Mesenchymal stem cell (in vitro differentiated cells and primary cell): ENCODE measurements around the gene CUBN.

Experiments used
- DNase-seq: peaks from one replicate; pipeline ENCODE4 v3.0.0-alpha.2; 2013
- H2AFZ ChIP-seq: one replicate; pipeline ENCODE4 v1.6.1; 2013; ENCODE audit warnings: low read depth, mild to moderate bottlenecking, control low read depth, inconsistent platforms, low read length, moderate library complexity
- H2AK5ac ChIP-seq: 2 replicates; pipeline ENCODE4 v1.6.1; 2013; ENCODE audit warnings: low read length, moderate library complexity, mild to moderate bottlenecking, inconsistent platforms; ENCODE audit not compliant: severe bottlenecking
- H2BK120ac ChIP-seq: one replicate; pipeline ENCODE4 v1.6.1; 2013; ENCODE audit warnings: low read depth, mild to moderate bottlenecking, inconsistent platforms, low read length, moderate library complexity
- H2BK12ac ChIP-seq, 2 experiments: one replicate each; pipeline ENCODE4 v1.6.1; 2013; ENCODE audit warnings: inconsistent platforms in 2 of 2, low read length in 2 of 2, mild to moderate bottlenecking in 2 of 2, moderate library complexity in 2 of 2, control low read depth in 1 of 2
- H2BK15ac ChIP-seq: one replicate; pipeline ENCODE4 v1.6.1; 2013; ENCODE audit warnings: mild to moderate bottlenecking, low read depth, inconsistent platforms; ENCODE audit not compliant: poor library complexity, severe bottlenecking
- H2BK5ac ChIP-seq: 2 replicates; pipeline ENCODE4 v1.6.1; 2013; ENCODE audit warnings: low read depth, mild to moderate bottlenecking, low read length, control low read depth, inconsistent platforms; ENCODE audit not compliant: poor library complexity, severe bottlenecking
- H3K14ac ChIP-seq, 2 experiments: one replicate each; pipeline ENCODE4 v1.6.1; 2013; ENCODE audit warnings: inconsistent platforms in 2 of 2, low read length in 2 of 2, control low read depth in 1 of 2, mild to moderate bottlenecking in 1 of 2, moderate library complexity in 1 of 2
- H3K18ac ChIP-seq, 2 experiments: one replicate each; pipeline ENCODE4 v1.6.1; 2013; ENCODE audit warnings: inconsistent platforms in 2 of 2, low read length in 2 of 2, control low read depth in 1 of 2, low read depth in 1 of 2, mild to moderate bottlenecking in 1 of 2
- H3K23ac ChIP-seq, 2 experiments: one replicate each; pipeline ENCODE4 v1.6.1; 2013; ENCODE audit warnings: inconsistent platforms in 2 of 2, low read length in 2 of 2, mild to moderate bottlenecking in 2 of 2, moderate library complexity in 2 of 2, control low read depth in 1 of 2
- H3K27ac ChIP-seq: 2 replicates; pipeline ENCODE4 v1.5.1; 2013; ENCODE audit warnings: mild to moderate bottlenecking, moderate library complexity, low read length, control low read depth, inconsistent platforms; ENCODE audit not compliant: poor library complexity, severe bottlenecking
- H3K27me3 ChIP-seq, 2 experiments: 2 replicates each; pipeline versions ENCODE4 v1.6.1 to v1.7.0; 2013; ENCODE audit warnings: low read length in 2 of 2, mild to moderate bottlenecking in 2 of 2, moderate library complexity in 2 of 2, control low read depth in 1 of 2, inconsistent platforms in 1 of 2; ENCODE audit not compliant: control insufficient read depth in 1 of 2, insufficient read depth in 1 of 2
- H3K36me3 ChIP-seq, 2 experiments: 2 replicates each; pipeline versions ENCODE4 v1.6.1 to v1.7.0; 2013; ENCODE audit warnings: low read length in 2 of 2, control low read depth in 1 of 2, inconsistent platforms in 1 of 2, low read depth in 1 of 2, mild to moderate bottlenecking in 1 of 2; ENCODE audit not compliant: insufficient read depth in 2 of 2, control insufficient read depth in 1 of 2
- H3K4ac ChIP-seq, 2 experiments: one replicate each; pipeline ENCODE4 v1.6.1; 2013; ENCODE audit warnings: inconsistent platforms in 2 of 2, low read length in 2 of 2, mild to moderate bottlenecking in 2 of 2, moderate library complexity in 2 of 2, control low read depth in 1 of 2, low read depth in 1 of 2
- H3K4me1 ChIP-seq: 2 replicates; pipeline ENCODE4 v1.6.1; 2013; ENCODE audit warnings: low read depth, low read length, control low read depth; ENCODE audit not compliant: control insufficient read depth, insufficient read depth
- H3K4me2 ChIP-seq: 2 replicates; pipeline ENCODE4 v1.6.1; 2013; ENCODE audit warnings: low read length, mild to moderate bottlenecking, inconsistent platforms; ENCODE audit not compliant: poor library complexity, severe bottlenecking
- H3K4me3 ChIP-seq, 2 experiments: 2 replicates each; pipeline versions ENCODE4 v1.5.1 to v1.7.0; 2013; ENCODE audit warnings: low read length in 2 of 2, mild to moderate bottlenecking in 2 of 2, control low read depth in 1 of 2, low read depth in 1 of 2; ENCODE audit not compliant: insufficient read depth in 1 of 2
- H3K79me1 ChIP-seq: replicated peaks from 2 replicates; pipeline ENCODE4 v1.6.1; 2013; ENCODE audit warnings: mild to moderate bottlenecking, control low read depth, low read length, inconsistent platforms; ENCODE audit not compliant: poor library complexity, severe bottlenecking
- H3K9ac ChIP-seq: 2 replicates; pipeline ENCODE4 v1.7.0; 2013; ENCODE audit warnings: mild to moderate bottlenecking, low read length, moderate library complexity
- H3K9me3 ChIP-seq: 2 replicates; pipeline ENCODE4 v1.7.0; 2013; ENCODE audit warnings: mild to moderate bottlenecking, low read length; ENCODE audit not compliant: control insufficient read depth
- H4K8ac ChIP-seq: one replicate; pipeline ENCODE4 v1.6.1; 2013; ENCODE audit warnings: inconsistent platforms, mild to moderate bottlenecking, low read length, moderate library complexity
- H4K91ac ChIP-seq: one replicate; pipeline ENCODE4 v1.6.1; 2013; ENCODE audit warnings: mild to moderate bottlenecking, low read length, inconsistent platforms
- WGBS: methylation state at CpG from one replicate; pipeline ENCODE4 v1.1.7; 2013; ENCODE audit warnings: mixed read lengths; 5-methylcytosine and 5-hydroxymethylcytosine counted together

Gene CUBN

DNA sequence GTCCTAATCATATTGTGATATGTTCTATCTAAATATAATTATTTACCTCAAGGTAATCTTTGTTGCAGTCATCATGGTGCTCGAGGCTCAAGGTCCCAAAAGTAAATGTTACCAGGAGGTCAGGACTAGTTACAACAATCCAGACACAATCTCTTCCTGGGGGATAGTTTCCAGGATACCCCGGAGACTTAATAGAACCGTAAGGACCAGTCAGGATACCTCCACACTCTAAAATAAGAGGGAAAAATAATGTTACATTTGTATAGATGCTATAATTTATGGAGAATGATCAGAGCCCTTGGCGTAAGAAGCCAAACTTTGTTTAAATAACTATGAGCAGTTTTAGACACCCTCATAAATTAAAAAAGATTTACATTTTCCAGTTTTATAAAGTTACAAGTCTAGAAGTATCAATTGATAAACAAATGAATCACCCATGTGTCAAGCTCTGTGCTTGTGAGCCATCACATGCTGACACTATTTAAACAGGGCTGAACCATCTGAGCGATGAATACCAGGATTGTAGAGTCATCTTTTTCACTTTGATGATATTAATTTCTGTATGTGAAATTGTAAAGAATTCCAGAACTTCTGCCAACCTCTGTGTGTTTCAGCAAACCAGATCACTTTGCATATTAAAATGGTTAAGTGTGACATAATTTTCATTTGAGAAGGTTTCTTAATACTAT, 41.3 kb downstream of the CUBN start:
- Histone ChIP-seq H3K79me1 (no peaks in the 10 kb centered on the region), H4K8ac (no peak overlapping the region), H3K36me3 (no peaks in the 10 kb centered on the region), H4K91ac (no peak overlapping the region), H3K9me3 (no peaks in the 10 kb centered on the region), H2BK15ac (no peak overlapping the region), H2BK5ac (no peak overlapping the region), H3K4me3 (no peak overlapping the region), H3K23ac (no peak overlapping the region), H3K4ac (no peak overlapping the region), H3K9ac (peak overlapping the region; percentile 49), H3K4me1 (peaks cover 1% of the 10 kb centered on the region), H3K27ac (no peak overlapping the region), H2BK12ac (no peak overlapping the region), H2AK5ac (no peak overlapping the region), H2BK120ac (no peak overlapping the region), H3K27me3 (no peaks in the 10 kb centered on the region), H3K14ac (no peak overlapping the region), H3K18ac (no peak overlapping the region), H2AFZ (no peak overlapping the region), H3K4me2 (no peak overlapping the region)
- peak; percentile 56 for DNase-seq
- 33% methylated on average over 2 of the region's 5 CpGs for WGBS

DNA sequence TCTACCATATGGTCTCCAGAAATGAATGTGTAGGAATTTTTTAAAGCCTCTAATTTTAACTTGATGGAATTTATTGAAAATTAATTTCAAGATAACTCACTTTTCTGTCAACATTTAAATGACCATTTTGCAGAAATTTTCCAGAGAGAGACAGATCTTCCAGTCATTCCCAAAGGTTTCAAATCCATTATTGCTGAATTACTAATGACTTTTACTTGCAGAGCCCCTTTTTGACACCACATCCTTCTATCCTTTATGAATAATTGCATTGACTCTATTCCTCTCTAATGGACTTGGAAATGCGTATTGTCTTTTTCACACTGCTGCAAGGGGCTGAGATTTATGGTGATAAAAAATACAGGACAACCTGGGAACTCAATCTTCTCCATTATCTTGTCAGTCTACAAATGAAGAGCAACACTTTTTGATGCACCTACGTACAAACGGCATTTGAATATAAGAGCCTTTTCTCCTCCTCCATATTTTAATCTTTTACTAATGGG, 42.7 kb downstream of the CUBN start:
- 100% methylated on average over 2 of the region's 3 CpGs for WGBS
- no peaks in the 10 kb centered on the region for H3K27me3 ChIP-seq
- H2AK5ac ChIP-seq = no peak overlapping the region

DNA sequence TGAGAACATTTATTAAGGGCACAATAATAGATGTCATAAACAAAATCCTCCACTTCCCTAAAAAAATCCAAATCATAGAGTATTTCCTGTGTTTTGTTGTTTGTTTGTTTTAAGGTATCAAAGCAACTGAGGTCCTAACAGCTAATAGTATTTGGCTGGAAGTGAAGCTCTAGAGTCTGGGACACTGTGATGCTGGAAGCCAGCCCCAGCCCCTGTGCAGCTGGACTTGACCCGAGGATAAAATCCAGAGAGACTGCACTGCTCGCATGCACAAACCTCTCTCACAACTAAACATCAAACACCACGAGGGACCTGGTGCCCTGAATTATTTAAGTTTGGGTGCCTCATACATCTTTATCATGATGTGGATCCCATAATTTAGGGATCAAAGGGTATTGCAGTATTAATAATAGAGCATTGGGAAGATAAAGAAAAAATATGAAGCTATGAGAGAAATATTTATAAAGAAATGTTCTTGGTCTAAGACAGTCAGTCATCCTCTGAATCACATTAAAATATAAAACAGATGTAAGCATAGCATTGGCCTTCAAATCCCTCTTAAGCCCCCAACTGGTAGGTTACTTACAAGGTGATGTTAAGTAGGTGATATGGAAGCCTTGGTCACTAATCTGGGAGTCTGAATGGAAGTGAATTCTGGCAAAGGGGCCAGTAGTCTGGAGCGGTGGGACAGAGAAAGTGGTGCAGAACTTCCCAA, 44.4 kb downstream of the CUBN start:
- H3K36me3 ChIP-seq = no peaks in the 10 kb centered on the region
- no peak overlapping the region for H3K14ac ChIP-seq
- no peak for DNase-seq
- H2AK5ac ChIP-seq = no peak overlapping the region
- no peak overlapping the region for H4K8ac ChIP-seq
- WGBS = 100% methylated on average over 1 of the region's 4 CpGs
- H4K91ac ChIP-seq = no peak overlapping the region
- H2AFZ ChIP-seq = no peak overlapping the region
- H3K9me3 ChIP-seq = no peaks in the 10 kb centered on the region
- H3K79me1 ChIP-seq = no peaks in the 10 kb centered on the region
- H3K4me3 ChIP-seq = peak overlapping the region in 1 of 2 experiments; percentile 25
- peaks cover 1% of the 10 kb centered on the region for H3K4me1 ChIP-seq
- no peak overlapping the region for H3K27ac ChIP-seq
- no peak overlapping the region for H2BK12ac ChIP-seq
- H2BK120ac ChIP-seq = no peak overlapping the region
- H3K4me2 ChIP-seq = no peak overlapping the region
- H3K9ac ChIP-seq = peak overlapping the region; percentile 86
- H3K27me3 ChIP-seq = no peaks in the 10 kb centered on the region
- H3K18ac ChIP-seq = peak overlapping the region in 1 of 2 experiments; percentile 43
- no peak overlapping the region for H3K23ac ChIP-seq
- H3K4ac ChIP-seq = no peak overlapping the region
- H2BK5ac ChIP-seq = no peak overlapping the region
- peak overlapping the region; percentile 52 for H2BK15ac ChIP-seq

More for the DNA sequence above, 42.7 kb downstream of the CUBN start:
- H3K9me3 ChIP-seq = no peaks in the 10 kb centered on the region
- H4K91ac ChIP-seq = no peak overlapping the region
- H3K4me1 ChIP-seq = peaks cover 1% of the 10 kb centered on the region
- DNase-seq = no peak
- H2BK12ac ChIP-seq = no peak overlapping the region
- H3K9ac ChIP-seq = no peak overlapping the region
- no peak overlapping the region for H2AFZ ChIP-seq
- H3K36me3 ChIP-seq = no peaks in the 10 kb centered on the region
- no peak overlapping the region for H3K4me2 ChIP-seq
- H3K27ac ChIP-seq = no peak overlapping the region
- no peaks in the 10 kb centered on the region for H3K79me1 ChIP-seq
- no peak overlapping the region for H2BK120ac ChIP-seq
- H2BK15ac ChIP-seq = no peak overlapping the region
- no peak overlapping the region for H3K14ac ChIP-seq
- no peak overlapping the region for H4K8ac ChIP-seq
- H3K4ac ChIP-seq = no peak overlapping the region
- no peak overlapping the region for H3K4me3 ChIP-seq
- no peak overlapping the region for H3K23ac ChIP-seq
- no peak overlapping the region for H2BK5ac ChIP-seq
- H3K18ac ChIP-seq = no peak overlapping the region

DNA sequence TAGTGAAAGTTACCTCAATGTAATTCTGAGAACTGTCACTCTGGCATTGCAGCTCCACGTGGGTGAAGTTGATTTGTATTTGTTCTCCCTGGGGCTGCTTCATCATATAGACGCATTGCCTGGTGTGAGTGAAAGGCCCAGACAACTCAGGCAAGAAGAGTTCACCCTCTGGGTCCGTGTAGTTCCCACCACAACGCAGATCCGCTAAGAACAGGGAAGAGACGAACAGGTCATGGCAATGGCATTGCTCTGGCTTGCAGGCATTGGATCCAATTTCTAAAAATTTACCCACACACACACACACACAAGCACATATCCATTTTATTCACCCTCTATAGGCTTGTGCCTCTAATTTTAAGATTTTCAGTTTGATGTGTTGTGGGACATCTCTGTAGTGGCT, 45.4 kb downstream of the CUBN start:
- 87% methylated on average over 6 of the region's 6 CpGs for WGBS
- no peaks in the 10 kb centered on the region for H3K79me1 ChIP-seq

More for the DNA sequence above, 45.4 kb downstream of the CUBN start:
- Histone ChIP-seq H2BK12ac (no peak overlapping the region), H3K4me1 (peaks cover 1% of the 10 kb centered on the region), H3K4ac (no peak overlapping the region), H3K9ac (peak overlapping the region; percentile 86), H3K18ac (no peak overlapping the region), H3K36me3 (no peaks in the 10 kb centered on the region), H3K27me3 (no peaks in the 10 kb centered on the region), H3K27ac (no peak overlapping the region), H4K8ac (no peak overlapping the region), H3K4me3 (no peak overlapping the region), H2BK15ac (no peak overlapping the region), H2BK120ac (no peak overlapping the region), H4K91ac (no peak overlapping the region), H3K9me3 (no peaks in the 10 kb centered on the region), H3K4me2 (no peak overlapping the region), H2AK5ac (no peak overlapping the region), H2BK5ac (no peak overlapping the region), H3K23ac (no peak overlapping the region), H2AFZ (no peak overlapping the region), H3K14ac (no peak overlapping the region)
- DNase-seq = no peak
